Measurements from ENCODE around the gene ANKLE2. TPM values are rescaled to one million over a fixed set of nuclear protein-coding genes. Genes with fewer than 3 reads are reported as not detected.

Gene ANKLE2
- total and polyA plus RNA-seq, 5 donors from 2014 or later = 20.5 to 91.6 (median 25.8) TPM

DNA sequence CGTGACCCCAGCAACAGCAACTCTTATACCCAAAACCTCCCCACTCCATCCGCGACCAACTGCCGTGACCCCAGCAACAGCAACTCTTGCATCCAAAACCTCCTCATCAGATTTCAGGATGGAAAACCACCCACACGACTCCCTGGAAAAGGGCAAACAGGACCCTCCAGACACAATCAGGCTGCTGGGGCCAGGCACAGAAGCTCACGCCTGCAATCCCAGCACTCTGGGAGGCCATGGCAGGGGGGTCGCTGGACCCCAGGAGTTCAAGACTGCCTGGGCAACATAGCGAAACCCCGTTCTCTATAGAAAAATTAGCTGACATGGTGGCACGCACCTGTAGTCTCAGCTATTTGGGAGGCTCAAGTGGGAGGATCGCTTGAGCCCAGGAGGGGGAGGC is 31.3 kb downstream of the ANKLE2 start:
- no peak overlapping the region for H3K27ac Mint-ChIP-seq
- no peak overlapping the region for H3K4me3 ChIP-seq (ENCODE audit: low read depth, low read length)
- no peaks in the 10 kb centered on the region for H3K27me3 ChIP-seq (ENCODE audit: control insufficient read depth, insufficient read depth, low read length)
- H3K27ac ChIP-seq (ENCODE audit: insufficient read depth, low read length, poor library complexity, severe bottlenecking) = no peak overlapping the region
- ATAC-seq (ENCODE audit: low read depth in 2 of 2) (no peak), DNase-seq (no peak)
- H3K4me1 Mint-ChIP-seq = peaks cover 0 to 3% (median under 1%) of the 10 kb centered on the region in 4 donors
- no peaks in the 10 kb centered on the region for H3K27me3 Mint-ChIP-seq
- H3K9me3 Mint-ChIP-seq = no peaks in the 10 kb centered on the region
- no peak overlapping the region for H3K4me3 Mint-ChIP-seq
- no peaks in the 10 kb centered on the region for H3K4me1 ChIP-seq (ENCODE audit: control insufficient read depth, insufficient read depth, low read length, poor library complexity, severe bottlenecking)
- H3K36me3 ChIP-seq (ENCODE audit: control insufficient read depth, insufficient read depth, low read length) = peaks cover 79% of the 10 kb centered on the region
- H3K9me3 ChIP-seq (ENCODE audit: control insufficient read depth in 2 of 2, low read length in 2 of 2) = no peaks in the 10 kb centered on the region
- H3K36me3 Mint-ChIP-seq = peaks cover 69% of the 10 kb centered on the region

DNA sequence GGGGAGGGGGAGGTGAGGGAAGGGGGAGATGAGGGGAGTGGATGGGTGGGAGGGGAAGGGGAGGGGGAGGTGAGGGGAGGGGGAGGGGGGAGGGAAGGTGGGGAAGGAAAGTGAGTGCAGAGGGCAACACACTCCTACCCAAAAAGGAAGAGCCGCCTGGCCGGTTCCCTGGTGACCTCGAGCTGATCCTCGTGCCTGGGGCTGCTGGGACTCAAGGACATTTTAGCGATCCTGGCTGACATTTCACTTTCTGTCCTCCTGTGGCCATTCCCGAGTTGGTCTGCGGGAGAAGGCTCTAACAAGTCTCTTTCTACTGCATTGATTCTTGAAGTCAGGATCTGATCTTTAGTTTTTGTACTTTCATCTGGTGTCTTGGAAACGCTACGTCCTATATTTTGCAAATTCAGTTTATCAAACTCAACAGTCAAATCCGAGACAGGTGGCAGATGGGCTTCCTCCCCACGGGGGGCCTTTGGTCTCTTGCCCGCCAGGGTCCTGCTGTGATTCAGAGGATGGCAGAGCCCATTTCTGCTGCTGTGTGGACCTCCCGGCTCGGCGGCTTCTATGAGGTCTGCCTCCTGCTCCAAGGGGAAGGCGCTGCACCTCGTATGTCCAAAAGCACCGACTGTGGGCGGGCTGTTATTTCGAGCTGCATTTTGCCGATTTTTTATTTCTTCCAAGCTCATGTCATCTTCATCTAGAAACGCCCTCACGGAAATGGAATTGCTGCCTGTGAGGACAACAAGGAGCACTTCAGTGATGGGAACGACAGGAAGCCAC is 31.9 kb downstream of the ANKLE2 start:
- ATAC-seq (ENCODE audit: low read depth in 2 of 2) (no peak), DNase-seq (no peak)
- Histone ChIP-seq H3K27ac (ENCODE audit: insufficient read depth, low read length, poor library complexity, severe bottlenecking) (no peak overlapping the region), H3K27me3 (ENCODE audit: control insufficient read depth, insufficient read depth, low read length) (no peaks in the 10 kb centered on the region), H3K4me3 (ENCODE audit: low read depth, low read length) (no peak overlapping the region), H3K36me3 (ENCODE audit: control insufficient read depth, insufficient read depth, low read length) (peaks cover 79% of the 10 kb centered on the region), H3K9me3 (ENCODE audit: control insufficient read depth in 2 of 2, low read length in 2 of 2) (no peaks in the 10 kb centered on the region), H3K4me1 (ENCODE audit: control insufficient read depth, insufficient read depth, low read length, poor library complexity, severe bottlenecking) (no peaks in the 10 kb centered on the region)
- Mint-ChIP-seq H3K9me3 (no peaks in the 10 kb centered on the region), H3K27ac (no peak overlapping the region), H3K4me3 (peak overlapping the region in 1 of 4 donors; percentile 32), H3K27me3 (no peaks in the 10 kb centered on the region), H3K4me1 (peaks cover 0 to 3% (median under 1%) of the 10 kb centered on the region in 4 donors), H3K36me3 (peaks cover 73% of the 10 kb centered on the region)

DNA sequence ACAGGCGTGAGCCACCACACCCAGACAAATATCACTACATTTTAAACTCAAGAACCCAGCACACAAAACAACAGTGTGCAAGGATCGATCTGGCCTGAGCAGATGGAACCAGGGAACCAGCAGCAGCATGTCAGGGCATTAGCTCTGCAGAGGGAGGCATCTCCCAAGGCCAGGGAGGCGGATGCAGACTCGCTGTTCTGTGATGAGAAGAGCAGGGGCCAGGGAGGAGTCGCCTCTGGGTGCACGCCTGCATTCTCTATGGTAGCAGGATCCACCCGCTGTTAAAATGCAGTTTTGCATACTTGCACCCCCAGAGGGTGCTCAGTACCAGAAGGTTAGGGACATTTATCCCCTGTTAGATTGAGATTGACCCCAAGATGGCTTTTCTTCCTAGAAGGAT is 33.1 kb downstream of the ANKLE2 start:
- no peaks in the 10 kb centered on the region for H3K27me3 Mint-ChIP-seq
- no peaks in the 10 kb centered on the region for H3K9me3 ChIP-seq (ENCODE audit: control insufficient read depth in 2 of 2, low read length in 2 of 2)
- H3K36me3 Mint-ChIP-seq = peaks cover 71% of the 10 kb centered on the region
- no peaks in the 10 kb centered on the region for H3K4me1 ChIP-seq (ENCODE audit: control insufficient read depth, insufficient read depth, low read length, poor library complexity, severe bottlenecking)
- H3K36me3 ChIP-seq (ENCODE audit: control insufficient read depth, insufficient read depth, low read length) = peaks cover 77% of the 10 kb centered on the region
- H3K27ac ChIP-seq (ENCODE audit: insufficient read depth, low read length, poor library complexity, severe bottlenecking) = no peak overlapping the region
- DNase-seq = no peak
- peaks cover 0 to 3% (median under 1%) of the 10 kb centered on the region in 4 donors for H3K4me1 Mint-ChIP-seq
- no peak overlapping the region for H3K4me3 Mint-ChIP-seq
- peak overlapping the region in 2 of 3 donors; percentile 20 to 90 for H3K27ac Mint-ChIP-seq
- no peaks in the 10 kb centered on the region for H3K9me3 Mint-ChIP-seq
- no peaks in the 10 kb centered on the region for H3K27me3 ChIP-seq (ENCODE audit: control insufficient read depth, insufficient read depth, low read length)
- H3K4me3 ChIP-seq (ENCODE audit: low read depth, low read length) = no peak overlapping the region
- no peak for ATAC-seq (ENCODE audit: low read depth in 2 of 2)

DNA sequence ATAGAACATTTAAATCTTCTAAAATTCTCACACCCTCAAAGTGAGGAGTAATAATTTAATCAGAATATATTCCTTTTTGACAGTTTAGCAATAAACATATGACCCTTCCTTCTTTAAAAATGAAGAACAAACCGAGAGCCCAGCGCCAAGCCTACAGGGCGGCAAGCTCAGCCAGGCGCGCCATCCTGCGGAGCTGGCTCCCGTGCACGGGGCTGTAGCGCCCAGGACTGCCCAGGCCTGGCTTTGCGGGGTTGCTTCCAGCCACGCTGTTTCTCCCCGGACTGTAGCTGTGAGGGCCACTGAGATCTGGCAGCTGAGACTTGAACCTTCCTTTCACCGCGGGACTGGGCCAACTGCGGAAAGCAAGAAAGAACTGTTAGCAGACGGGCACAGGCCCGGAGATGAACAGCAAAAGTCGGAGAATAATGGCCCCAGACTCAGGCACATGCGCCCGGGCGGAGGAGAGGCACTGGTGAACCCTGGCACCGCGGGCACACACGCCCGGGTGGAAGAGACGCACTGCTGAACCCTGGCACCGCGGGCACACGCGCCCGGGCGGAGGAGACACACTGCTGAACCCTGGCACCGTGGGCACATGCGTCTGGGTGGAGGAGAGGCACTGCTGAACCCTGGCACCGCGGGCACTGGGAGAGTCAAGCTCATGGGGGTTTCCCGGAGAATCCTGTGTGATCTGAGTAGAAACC is 34.4 kb downstream of the ANKLE2 start:
- no peak overlapping the region for H3K4me3 ChIP-seq (ENCODE audit: low read depth, low read length)
- no peaks in the 10 kb centered on the region for H3K4me1 ChIP-seq (ENCODE audit: control insufficient read depth, insufficient read depth, low read length, poor library complexity, severe bottlenecking)
- no peak overlapping the region for H3K27ac ChIP-seq (ENCODE audit: insufficient read depth, low read length, poor library complexity, severe bottlenecking)
- Mint-ChIP-seq H3K4me3 (no peak overlapping the region), H3K36me3 (peaks cover 58% of the 10 kb centered on the region), H3K27ac (peak overlapping the region in 1 of 3 donors; percentile 74), H3K4me1 (peaks cover 0 to 3% (median under 1%) of the 10 kb centered on the region in 4 donors), H3K27me3 (no peaks in the 10 kb centered on the region), H3K9me3 (no peaks in the 10 kb centered on the region)
- peaks cover 70% of the 10 kb centered on the region for H3K36me3 ChIP-seq (ENCODE audit: control insufficient read depth, insufficient read depth, low read length)
- ATAC-seq (ENCODE audit: low read depth in 2 of 2) (no peak), DNase-seq (no peak)
- H3K9me3 ChIP-seq (ENCODE audit: control insufficient read depth in 2 of 2, low read length in 2 of 2) = no peaks in the 10 kb centered on the region
- H3K27me3 ChIP-seq (ENCODE audit: control insufficient read depth, insufficient read depth, low read length) = no peaks in the 10 kb centered on the region

DNA sequence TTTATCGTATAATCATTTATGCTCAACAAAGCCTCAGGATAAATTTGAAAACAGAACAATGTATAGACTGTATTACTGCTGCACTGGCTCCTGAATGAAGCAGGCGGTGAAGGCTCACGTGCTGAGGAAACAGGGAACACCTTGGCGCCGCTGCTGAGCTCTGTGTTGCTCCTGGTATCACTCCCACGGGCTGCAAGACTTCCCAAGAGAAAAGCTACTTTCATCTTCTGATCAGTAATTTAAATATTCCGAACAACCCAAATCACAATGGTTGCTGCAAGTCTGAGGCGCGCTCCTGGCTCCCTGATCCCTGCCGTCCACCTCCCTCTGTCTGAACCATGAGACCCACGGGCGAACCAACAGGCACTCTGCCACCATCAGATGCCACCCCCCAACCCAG is 35.2 kb downstream of the ANKLE2 start:
- no peak overlapping the region for H3K27ac ChIP-seq (ENCODE audit: insufficient read depth, low read length, poor library complexity, severe bottlenecking)
- ATAC-seq (ENCODE audit: low read depth in 2 of 2) (no peak), DNase-seq (no peak)
- H3K36me3 Mint-ChIP-seq = peaks cover 52% of the 10 kb centered on the region
- peaks cover 62% of the 10 kb centered on the region for H3K36me3 ChIP-seq (ENCODE audit: control insufficient read depth, insufficient read depth, low read length)
- H3K27me3 Mint-ChIP-seq = no peaks in the 10 kb centered on the region
- H3K4me3 ChIP-seq (ENCODE audit: low read depth, low read length) = no peak overlapping the region
- H3K9me3 Mint-ChIP-seq = no peaks in the 10 kb centered on the region
- no peaks in the 10 kb centered on the region for H3K9me3 ChIP-seq (ENCODE audit: control insufficient read depth in 2 of 2, low read length in 2 of 2)
- no peak overlapping the region for H3K27ac Mint-ChIP-seq
- no peaks in the 10 kb centered on the region for H3K27me3 ChIP-seq (ENCODE audit: control insufficient read depth, insufficient read depth, low read length)
- H3K4me1 Mint-ChIP-seq = peaks cover 0 to 3% (median under 1%) of the 10 kb centered on the region in 4 donors
- H3K4me3 Mint-ChIP-seq = no peak overlapping the region
- no peaks in the 10 kb centered on the region for H3K4me1 ChIP-seq (ENCODE audit: control insufficient read depth, insufficient read depth, low read length, poor library complexity, severe bottlenecking)

DNA sequence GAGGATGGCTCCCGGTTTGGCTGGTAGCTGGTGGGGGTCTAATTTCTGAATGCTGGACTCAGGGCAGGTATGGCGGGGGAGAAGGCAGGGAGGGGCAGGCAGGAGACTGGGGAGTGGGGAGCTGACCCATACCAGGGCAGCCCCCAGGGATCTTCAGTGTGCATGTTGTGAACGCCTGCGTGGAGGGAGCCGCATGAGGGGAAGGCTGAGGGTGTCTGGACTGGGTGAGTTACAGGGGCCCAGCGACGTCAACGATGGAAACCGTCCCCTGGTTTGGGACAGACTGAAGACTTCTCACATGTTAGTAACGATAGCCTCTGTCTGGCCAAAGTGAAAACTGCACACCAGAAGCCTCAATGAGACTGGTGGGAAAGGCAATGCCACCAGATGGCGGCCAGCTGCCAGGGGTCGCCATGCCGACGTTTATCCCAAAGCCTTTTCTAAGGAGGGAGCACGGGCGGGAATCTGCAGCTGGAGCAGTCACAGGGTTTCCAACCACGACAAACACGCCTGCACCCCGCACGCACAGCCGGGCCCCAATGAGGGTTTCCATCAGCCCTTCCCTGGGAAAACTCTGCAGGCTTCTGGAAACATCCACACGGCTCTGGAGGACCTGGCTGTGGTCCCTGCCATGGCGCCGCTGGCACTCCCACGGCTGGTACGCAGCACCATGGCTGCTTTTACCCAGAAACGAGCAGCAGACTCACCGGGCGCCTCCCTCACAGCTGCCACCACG is 37.0 kb downstream of the ANKLE2 start:
- H3K4me1 Mint-ChIP-seq = peaks cover 0 to 3% (median under 1%) of the 10 kb centered on the region in 4 donors
- peaks cover 38% of the 10 kb centered on the region for H3K36me3 Mint-ChIP-seq
- no peak overlapping the region for H3K27ac Mint-ChIP-seq
- Histone ChIP-seq H3K27ac (ENCODE audit: insufficient read depth, low read length, poor library complexity, severe bottlenecking) (no peak overlapping the region), H3K27me3 (ENCODE audit: control insufficient read depth, insufficient read depth, low read length) (no peaks in the 10 kb centered on the region), H3K4me3 (ENCODE audit: low read depth, low read length) (no peak overlapping the region), H3K36me3 (ENCODE audit: control insufficient read depth, insufficient read depth, low read length) (peaks cover 64% of the 10 kb centered on the region), H3K4me1 (ENCODE audit: control insufficient read depth, insufficient read depth, low read length, poor library complexity, severe bottlenecking) (no peaks in the 10 kb centered on the region), H3K9me3 (ENCODE audit: control insufficient read depth in 2 of 2, low read length in 2 of 2) (no peaks in the 10 kb centered on the region)
- H3K9me3 Mint-ChIP-seq = no peaks in the 10 kb centered on the region
- ATAC-seq (ENCODE audit: low read depth in 2 of 2) (no peak), DNase-seq (no peak)
- H3K4me3 Mint-ChIP-seq = no peak overlapping the region
- H3K27me3 Mint-ChIP-seq = no peaks in the 10 kb centered on the region

DNA sequence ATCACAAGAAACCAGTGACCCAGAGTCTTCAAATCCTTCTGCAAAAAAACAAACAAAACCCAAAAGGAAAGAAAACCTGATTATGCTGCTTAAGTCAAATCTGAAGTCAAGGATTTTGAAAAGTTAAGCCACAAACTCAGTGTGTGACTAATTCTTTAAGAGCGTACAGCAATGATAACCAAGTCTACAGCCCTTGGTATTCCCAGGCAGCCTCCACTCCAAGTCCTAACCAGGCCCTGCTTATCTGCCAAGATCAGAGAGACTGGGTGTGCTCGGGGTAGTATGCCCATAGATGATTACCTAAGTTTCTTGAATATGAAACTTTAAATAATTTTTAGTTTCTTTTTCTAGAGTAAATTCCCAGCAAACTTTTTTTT is 37.9 kb downstream of the ANKLE2 start:
- Histone ChIP-seq H3K4me3 (ENCODE audit: low read depth, low read length) (no peak overlapping the region), H3K9me3 (ENCODE audit: control insufficient read depth in 2 of 2, low read length in 2 of 2) (no peaks in the 10 kb centered on the region), H3K4me1 (ENCODE audit: control insufficient read depth, insufficient read depth, low read length, poor library complexity, severe bottlenecking) (no peaks in the 10 kb centered on the region), H3K36me3 (ENCODE audit: control insufficient read depth, insufficient read depth, low read length) (peaks cover 72% of the 10 kb centered on the region), H3K27ac (ENCODE audit: insufficient read depth, low read length, poor library complexity, severe bottlenecking) (no peak overlapping the region), H3K27me3 (ENCODE audit: control insufficient read depth, insufficient read depth, low read length) (no peaks in the 10 kb centered on the region)
- H3K27me3 Mint-ChIP-seq = no peaks in the 10 kb centered on the region
- H3K4me1 Mint-ChIP-seq = peaks cover 0 to 2% (median under 1%) of the 10 kb centered on the region in 4 donors
- H3K27ac Mint-ChIP-seq = no peak overlapping the region
- peaks cover 44% of the 10 kb centered on the region for H3K36me3 Mint-ChIP-seq
- no peak for ATAC-seq (ENCODE audit: low read depth in 2 of 2)
- no peak for DNase-seq
- H3K4me3 Mint-ChIP-seq = no peak overlapping the region
- no peaks in the 10 kb centered on the region for H3K9me3 Mint-ChIP-seq

Data from CD4-positive, CD25-positive, alpha-beta regulatory T cell (primary cell).